Ishikawa (cell line): ENCODE results near the gene MDN1.

Experiments used
- MAX ChIP-seq: IDR thresholded peaks from 2 replicates; pipeline ENCODE4 v1.6.1; 2012
- YY1 ChIP-seq: IDR thresholded peaks from 2 replicates; pipeline ENCODE4 v1.6.1; 2012; ENCODE audit warnings: low read depth

- TF ChIP-seq MAX, result no peak
- no peak for TF ChIP-seq YY1
Measured at GRCh38 chr6:89745716-89746115, 73.9 kb downstream of the MDN1 start.
